NT2/D1 (cell line): ENCODE data around the gene TAAR6.

Experiments
- SUZ12 ChIP-seq: IDR thresholded peaks from 2 replicates; pipeline ENCODE4 v1.6.1; 2011; ENCODE audit not compliant: insufficient read length, insufficient read depth; ENCODE audit errors: extremely low read depth
- YY1 ChIP-seq: IDR thresholded peaks from 2 replicates; pipeline ENCODE4 v1.6.1; 2011; ENCODE audit not compliant: insufficient read length, insufficient read depth
- ZNF274 ChIP-seq: IDR thresholded peaks from 2 replicates; pipeline ENCODE4 v1.6.1; 2011; ENCODE audit warnings: mild to moderate bottlenecking, low read depth, low read length

- TF ChIP-seq SUZ12 (no peak), ZNF274 (no peak), YY1 (no peak)
Observed at GRCh38 chr6:132607544-132608233, 37.6 kb downstream of the TAAR6 start.
